HL-60/S4 (cell line): Measurements from ENCODE around the gene RASA3.

ENCODE experiments used
- in situ Hi-C: fragments of 300-500 bp; cut with MboI; formaldehyde crosslinking; loops from 2 replicates; pipeline ENCODE4 v1.14.3; 2022; ENCODE audit warnings: low sequenced_read_pairs

RASA3 gene

DNA sequence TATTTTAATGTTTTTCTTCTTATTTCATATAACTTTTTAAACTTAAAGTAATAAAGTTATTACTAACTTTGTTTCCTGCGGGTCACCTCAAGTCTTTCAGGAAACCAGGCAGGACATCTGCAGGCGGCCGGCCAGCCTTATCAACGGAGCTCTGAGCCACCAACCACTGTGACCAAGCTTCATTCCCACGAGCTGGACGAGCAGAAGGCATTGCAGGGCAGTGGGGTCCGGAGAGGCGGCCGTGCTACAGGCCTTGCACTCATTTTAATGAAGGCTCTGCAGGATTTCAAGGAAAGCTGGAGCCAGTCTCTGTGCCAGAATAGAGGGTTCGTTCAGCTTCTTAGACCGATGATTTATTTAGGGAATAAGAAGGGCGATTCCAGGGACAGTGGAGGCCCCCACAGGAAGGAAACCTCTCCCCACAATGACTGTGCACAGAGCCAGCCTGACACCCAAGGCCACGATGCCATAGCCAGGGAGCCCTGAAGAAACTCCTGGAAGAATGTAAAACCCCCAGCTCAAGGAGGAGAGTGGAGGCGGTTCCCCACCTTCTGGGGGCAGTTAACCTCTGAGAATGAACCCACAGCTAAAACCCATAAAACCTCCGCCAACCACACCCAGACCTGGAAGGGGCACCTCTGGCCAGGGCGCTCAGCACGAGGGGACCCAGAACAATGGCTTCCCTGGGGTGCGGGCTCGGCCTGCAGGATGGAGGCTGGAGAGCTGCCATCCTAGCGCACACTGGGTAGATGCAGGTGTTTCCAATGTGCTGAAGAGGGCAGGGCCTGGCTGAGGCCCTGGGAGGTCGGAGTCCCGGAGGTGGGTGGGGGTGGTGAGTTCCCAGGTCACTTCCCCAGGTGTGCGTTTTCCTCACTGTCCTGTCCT, 75.0 kb downstream of the RASA3 start:
- in situ Hi-C loops = no loop called here

DNA sequence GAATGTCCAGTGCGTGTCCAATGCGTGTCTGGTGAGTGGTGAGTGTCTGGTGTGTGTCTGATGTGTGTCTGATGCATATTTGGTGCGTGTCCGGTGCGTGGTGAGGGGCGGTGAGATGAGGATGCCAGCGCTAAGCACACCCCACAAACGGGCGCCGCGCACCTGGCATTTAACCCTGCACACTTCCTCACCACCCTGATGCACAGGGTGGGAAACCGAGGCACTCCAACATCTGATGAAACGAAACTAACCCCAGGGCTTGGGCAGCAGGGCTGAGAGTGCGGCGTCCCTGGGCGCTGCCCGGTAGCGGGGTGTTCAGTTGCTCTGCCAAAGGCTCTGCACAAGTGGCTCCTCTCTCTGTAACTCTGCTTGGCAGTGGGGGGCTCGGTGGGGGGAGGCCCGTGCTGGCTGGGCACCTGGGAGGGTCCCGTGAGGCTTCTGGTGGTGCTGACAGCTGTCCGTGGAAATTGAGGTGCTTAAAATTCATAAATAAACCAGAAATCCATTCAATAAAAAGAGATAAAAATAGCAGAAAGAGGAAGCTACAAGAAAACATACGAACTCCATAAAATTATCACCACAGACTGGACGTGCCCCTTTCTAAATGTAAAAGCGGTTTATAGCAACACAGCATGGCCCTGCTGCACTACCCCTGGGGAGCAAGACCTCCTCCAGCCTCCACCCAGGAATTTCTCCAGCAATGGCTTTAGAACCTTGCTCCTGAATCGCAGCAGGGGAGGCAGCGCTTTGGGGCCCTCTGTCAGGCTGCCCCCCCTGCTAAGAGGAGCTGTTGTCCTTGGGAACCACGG, 76.0 kb downstream of the RASA3 start:
- in situ Hi-C loops = no loop called here

DNA sequence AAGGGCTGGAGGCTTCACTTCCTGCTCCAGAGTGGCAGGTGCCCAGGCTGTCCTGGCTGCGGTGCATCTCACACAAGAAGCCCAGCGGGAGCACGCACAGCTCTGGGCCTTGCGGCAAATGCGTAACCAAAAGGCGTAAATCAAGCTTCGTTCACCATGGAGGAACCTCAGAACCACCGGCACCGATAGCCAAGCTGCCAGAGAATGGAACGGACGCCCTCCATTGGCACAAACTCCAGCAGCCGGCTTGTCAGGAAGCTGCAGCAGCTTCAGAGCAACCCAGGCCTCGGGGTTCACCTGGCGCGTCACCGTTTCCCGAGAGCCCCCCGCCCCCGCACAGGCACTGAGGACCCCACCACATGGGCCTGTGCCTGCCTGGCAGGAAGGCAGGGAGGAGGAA, 76.7 kb downstream of the RASA3 start:
- in situ Hi-C loops = no loop called here

DNA sequence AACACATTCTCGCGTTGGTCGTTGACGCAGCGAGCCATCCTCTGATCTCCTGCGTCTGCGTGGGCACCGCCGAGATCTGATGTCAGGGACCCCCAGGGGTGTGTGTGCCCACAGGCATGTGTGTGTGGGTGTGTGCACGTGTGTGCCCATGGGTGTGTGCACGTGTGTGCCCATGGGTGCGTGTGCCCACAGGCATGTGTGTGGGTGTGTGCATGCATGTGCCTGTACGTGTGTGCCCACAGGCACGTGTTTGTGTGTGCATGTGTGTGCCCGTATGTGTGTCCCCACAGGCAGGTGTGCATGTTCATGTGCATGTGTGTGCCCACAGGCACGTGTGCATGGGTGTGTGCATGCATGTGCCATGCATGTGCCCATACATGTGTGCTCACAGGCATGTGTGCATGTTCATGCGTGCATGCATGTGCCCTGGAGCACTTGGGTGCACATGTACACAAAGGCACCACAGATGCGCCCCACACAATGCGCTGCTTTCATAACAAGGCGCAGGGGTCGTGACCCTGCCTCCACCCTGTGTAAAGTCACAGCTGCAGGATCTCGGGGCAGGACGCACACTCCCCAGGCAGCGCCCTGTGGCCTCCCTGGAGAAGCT, 77.5 kb downstream of the RASA3 start:
- in situ Hi-C loops = no loop called here

- in situ Hi-C loops = no loop called here
These were observed 78.2 kb downstream of the RASA3 start for GRCh38 chr13:114054264-114054663.

DNA sequence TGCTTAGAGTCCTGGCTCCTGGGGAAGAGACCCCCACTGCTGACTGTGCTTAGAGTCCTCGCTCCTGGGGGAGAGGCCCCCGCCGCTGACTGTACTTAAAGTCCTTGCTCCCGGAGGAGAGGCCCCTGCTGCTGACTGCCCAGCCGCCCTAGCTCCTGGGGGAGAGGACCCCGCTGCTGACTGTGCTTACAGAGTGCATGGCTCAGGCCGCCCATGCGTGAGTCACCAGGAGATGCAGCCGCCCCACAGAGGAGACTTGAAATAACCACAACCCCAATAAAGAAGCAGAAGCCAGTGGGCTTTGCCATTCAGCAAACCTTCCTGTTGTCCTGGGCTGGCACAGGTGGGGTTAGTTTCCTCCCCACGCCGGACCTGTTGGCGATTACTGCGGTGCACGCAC, 79.4 kb downstream of the RASA3 start:
- in situ Hi-C loops = no loop called here

DNA sequence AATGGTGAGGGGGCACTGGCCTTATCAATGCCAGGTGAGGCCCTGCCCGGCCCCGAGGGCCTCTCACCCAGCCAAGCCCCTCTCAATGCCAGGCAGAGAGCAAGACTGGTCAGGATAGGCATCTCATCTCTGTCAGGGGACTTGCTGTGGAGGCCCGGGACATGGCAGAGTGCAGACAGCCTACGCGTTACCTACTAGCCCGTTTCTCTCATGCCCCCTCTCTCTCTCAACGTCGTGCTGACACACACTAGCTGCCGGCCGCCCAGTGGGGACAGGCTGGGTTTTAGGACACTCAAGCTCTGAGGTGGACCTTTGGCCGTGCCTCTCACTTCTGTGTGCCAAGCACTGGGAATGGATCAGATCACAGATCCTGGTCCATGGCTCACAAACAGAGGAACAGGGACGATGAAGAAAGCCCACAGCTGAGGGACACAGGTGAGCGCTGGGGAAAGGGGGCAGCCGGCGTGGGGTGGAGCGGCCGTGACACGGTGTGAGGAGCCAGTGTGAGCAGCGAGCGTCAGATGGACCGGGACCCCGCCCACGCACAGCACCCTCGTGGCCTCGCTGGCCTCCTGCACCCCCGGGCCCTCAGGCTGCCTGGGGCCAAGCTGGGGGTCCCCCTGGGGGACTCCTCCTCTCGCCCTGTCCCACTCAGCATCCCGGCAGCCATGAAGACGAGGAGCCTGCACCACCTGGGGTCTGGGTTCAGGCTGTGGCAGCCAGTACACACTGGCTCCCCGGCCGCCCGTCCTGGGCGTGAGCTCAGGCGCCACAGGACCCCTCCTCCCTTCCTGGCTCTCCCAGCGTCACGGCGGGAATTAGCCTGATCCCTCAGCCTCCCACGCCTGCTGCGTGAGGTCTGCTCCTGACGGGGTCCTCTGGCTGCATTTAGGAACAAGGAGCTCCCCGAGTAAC, 81.6 kb downstream of the RASA3 start:
- in situ Hi-C loops = no loop called here

GRCh38 chr13:114049626-114050101, 82.8 kb downstream of the RASA3 start:
- in situ Hi-C loops = no loop called here

- in situ Hi-C loops = no loop called here
These were observed 83.4 kb downstream of the RASA3 start for GRCh38 chr13:114049026-114049425.

DNA sequence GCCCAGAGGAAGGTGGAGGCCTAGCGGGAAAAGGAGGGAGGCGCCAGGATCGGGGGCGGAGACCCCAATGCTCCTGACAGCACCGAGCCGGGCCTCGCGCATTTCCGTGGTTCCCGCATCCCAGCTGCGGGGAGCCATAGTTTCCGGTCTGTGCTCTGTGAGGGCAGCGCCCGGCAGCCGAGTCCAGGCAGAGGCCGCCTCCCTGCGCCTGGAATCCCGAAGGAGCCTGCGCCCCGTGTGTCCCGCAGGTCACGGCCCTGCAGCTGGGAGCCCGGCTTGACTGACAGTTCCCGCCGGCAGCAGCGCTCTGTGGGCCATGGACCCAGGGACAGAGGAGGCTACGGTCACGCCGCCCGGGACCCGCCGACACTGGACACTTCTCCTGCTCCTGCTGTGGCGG, 84.0 kb downstream of the RASA3 start:
- in situ Hi-C loops = no loop called here

GRCh38 chr13:114047358-114047881, 85.0 kb downstream of the RASA3 start:
- in situ Hi-C loops = no loop called here

GRCh38 chr13:114046431-114046975, 85.9 kb downstream of the RASA3 start:
- in situ Hi-C loops = no loop called here

GRCh38 chr13:114045113-114045735, 87.2 kb downstream of the RASA3 start:
- in situ Hi-C loops = no loop called here

DNA sequence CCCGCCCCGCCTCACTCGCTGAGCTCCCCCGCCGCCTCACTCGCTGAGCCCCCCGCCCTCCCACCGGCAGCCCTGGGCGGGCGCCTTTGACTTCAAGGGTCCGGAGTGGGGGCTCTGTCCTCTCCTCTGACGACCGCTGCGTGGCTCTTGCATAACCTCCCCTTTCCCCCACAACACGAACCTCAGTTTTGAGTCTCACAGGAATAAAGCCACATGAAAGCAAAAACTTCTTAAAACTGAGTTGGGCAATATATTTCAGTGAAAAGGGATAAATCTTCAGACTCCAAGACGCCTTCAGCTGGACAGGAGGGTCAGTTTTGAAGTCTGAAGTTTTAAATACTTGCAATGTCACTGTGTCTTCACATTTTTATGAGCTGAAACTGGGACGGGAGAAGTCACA, 87.9 kb downstream of the RASA3 start:
- in situ Hi-C loops = no loop called here

DNA sequence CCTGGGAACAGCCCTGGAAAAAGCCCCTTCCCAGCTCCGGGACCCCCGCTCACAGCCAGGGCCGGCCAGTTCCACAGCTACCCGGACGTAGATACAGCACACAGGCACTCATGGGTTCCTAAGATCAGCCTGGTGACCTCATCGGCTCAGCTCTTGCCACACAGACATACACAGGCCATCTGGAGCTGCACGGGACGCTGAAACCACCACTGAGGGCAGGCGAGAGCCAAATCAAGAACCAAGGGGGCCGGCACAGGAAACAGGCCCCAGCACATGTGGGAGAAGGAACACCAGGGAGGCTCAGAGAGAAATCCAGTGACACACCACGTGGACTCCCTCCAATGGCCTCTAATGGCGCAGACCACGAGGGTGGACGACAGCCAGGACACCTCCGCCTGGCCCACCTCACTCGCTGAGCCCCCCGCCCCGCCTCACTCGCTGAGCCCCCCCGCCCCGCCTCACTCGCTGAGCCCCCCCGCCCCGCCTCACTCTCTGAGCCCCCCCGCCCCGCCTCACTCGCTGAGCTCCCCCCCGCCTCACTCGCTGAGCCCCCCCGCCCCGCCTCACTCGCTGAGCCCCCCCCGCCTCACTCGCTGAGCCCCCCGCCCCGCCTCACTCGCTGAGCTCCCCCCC, 88.9 kb downstream of the RASA3 start:
- in situ Hi-C loops = no loop called here

DNA sequence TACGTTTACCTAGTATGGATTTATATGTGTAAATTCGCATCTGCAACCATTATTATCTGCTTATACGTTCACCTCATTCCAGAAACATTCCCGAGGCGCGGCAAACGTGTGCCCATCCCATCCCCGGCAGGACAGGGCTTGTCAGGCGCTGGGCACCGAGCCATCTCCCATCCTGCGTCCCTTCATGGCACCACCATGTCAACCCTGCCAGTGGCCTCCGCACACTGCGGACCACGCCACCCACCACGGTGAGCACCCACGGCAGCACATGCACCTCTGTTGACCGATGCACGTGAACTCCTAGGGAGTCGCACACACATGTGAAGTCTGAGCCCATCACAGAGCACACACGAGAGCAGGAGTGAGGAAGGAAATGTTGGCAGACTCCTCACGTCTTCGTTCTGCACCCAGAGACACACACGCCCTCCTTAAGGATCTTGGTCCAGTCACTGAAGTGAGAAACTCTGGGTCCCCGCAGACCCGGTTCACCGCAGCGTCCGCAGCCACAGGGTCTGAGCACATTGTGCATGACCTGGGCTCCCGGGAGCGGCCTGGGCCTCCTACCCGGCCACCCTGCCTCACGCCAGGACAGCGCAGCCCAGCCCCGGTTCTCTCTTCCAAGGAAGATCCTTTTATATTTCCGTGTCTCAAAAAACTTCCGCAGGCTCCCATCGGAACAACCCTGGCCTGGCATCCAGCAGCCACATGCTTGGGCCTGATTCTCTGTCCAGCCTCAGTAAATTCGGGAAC, 90.2 kb downstream of the RASA3 start:
- in situ Hi-C loops = no loop called here

DNA sequence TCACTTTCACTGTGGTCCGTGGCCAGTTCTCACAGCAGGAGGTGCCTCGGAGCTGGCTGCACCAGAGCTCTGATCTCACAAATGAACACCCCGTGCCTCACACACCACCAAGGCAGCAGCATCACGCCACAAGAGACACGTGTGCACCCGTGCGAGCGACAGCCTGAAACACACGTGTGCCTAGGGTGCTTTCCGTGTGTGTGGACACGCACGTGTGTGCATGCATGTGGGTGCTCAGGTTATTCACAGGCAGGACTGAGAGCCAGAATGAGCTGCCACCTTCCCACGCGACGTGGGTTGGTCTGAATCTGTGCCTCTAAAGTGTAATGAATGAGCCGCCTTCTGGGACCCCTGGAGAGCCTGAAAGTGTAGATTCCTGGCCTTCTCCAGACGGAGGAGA, 90.9 kb downstream of the RASA3 start:
- in situ Hi-C loops = no loop called here

GRCh38 chr13:114039471-114040141, 92.8 kb downstream of the RASA3 start:
- in situ Hi-C loops = no loop called here
